ENCODE measurements around the gene PSMA7.
"Not testable (repeated sequence)": the region's sequence is repeated elsewhere in the genome, so short reads cannot be mapped to it uniquely, and the experiment has no call there.

PSMA7 gene

GRCh38 chr20:62151835-62152364, 8.7 kb upstream of the PSMA7 start:
- no peak for DNase-seq

GRCh38 chr20:62151225-62151624, 8.0 kb upstream of the PSMA7 start:
- no peak for DNase-seq

- DNase-seq: no peak
These were observed 7.0 kb upstream of the PSMA7 start for GRCh38 chr20:62150310-62150575.

GRCh38 chr20:62149532-62150309, 6.5 kb upstream of the PSMA7 start:
- no peak for DNase-seq

GRCh38 chr20:62148908-62149314, 5.7 kb upstream of the PSMA7 start:
- DNase-seq: no peak

- not testable (repeated sequence) for DNase-seq
These were observed 5.2 kb upstream of the PSMA7 start for GRCh38 chr20:62148383-62148782.

GRCh38 chr20:62147528-62147927, 4.3 kb upstream of the PSMA7 start:
- DNase-seq: no peak

- no peak for DNase-seq
These were observed 3.9 kb upstream of the PSMA7 start for GRCh38 chr20:62147125-62147524.

GRCh38 chr20:62146019-62146755, 3.0 kb upstream of the PSMA7 start:
- no peak for DNase-seq

GRCh38 chr20:62145688-62146018, 2.5 kb upstream of the PSMA7 start:
- DNase-seq: no peak

GRCh38 chr20:62143957-62144825, 997 bp upstream of the PSMA7 start:
- DNase-seq: peak; percentile 68

- DNase-seq: no peak
These were observed 728 bp downstream of the PSMA7 start for GRCh38 chr20:62142252-62143080.

- no peak for DNase-seq
These were observed 1.6 kb downstream of the PSMA7 start for GRCh38 chr20:62141397-62142251.

GRCh38 chr20:62141043-62141396, 2.2 kb downstream of the PSMA7 start:
- DNase-seq: no peak

- no peak for DNase-seq
These were observed 3.6 kb downstream of the PSMA7 start for GRCh38 chr20:62139636-62140035.

GRCh38 chr20:62138912-62139311, 4.3 kb downstream of the PSMA7 start:
- no peak for DNase-seq

- DNase-seq: no peak
These were observed 5.0 kb downstream of the PSMA7 start for GRCh38 chr20:62138204-62138543.

GRCh38 chr20:62137478-62138203, 5.6 kb downstream of the PSMA7 start:
- DNase-seq: no peak

- no peak for DNase-seq
These were observed 6.2 kb downstream of the PSMA7 start for GRCh38 chr20:62137092-62137384.

- peak; percentile 84 for DNase-seq
These were observed 6.7 kb downstream of the PSMA7 start for GRCh38 chr20:62136283-62137091.
